A673 (cell line): ENCODE results near the gene PIK3CD. TPM values are rescaled to one million over a fixed set of nuclear protein-coding genes. Genes with fewer than 3 reads are reported as not detected.

ENCODE experiments used
- BruUV-seq: library from RNA; stranded (reverse); fragments of 400-500 nt; replicated peaks from 2 replicates; lab custom pipeline; 2021; lab: Mats Ljungman, UMichigan
- CTCF ChIA-PET: fragments of 300-600 bp; sonication (Branson Sonifier 250); formaldehyde crosslinking; loops from one replicate; lab custom pipeline; 2022; ENCODE audit warnings: antibody characterized with exemption; lab: Charles Lee
- POLR2A ChIA-PET: fragments of 300-600 bp; sonication (Branson Sonifier 250); formaldehyde crosslinking; loops from one replicate; lab custom pipeline; 2022; ENCODE audit warnings: antibody characterized with exemption; ENCODE audit not compliant: low non-redundant PET; lab: Charles Lee
- DNase-seq: peaks from one replicate; pipeline ENCODE4 v3.0.0-alpha.2; 2015; ENCODE audit warnings: low spot score
- H3K27ac ChIP-seq: fragments of 200-600 bp; sonication (generic); 2 replicates; pipeline ENCODE4 v1.5.1; 2016; ENCODE audit warnings: mixed run types, low read depth, mild to moderate bottlenecking, mixed read lengths, antibody characterized with exemption, low read length; ENCODE audit not compliant: poor library complexity, severe bottlenecking
- H3K27me3 ChIP-seq: fragments of 200-600 bp; sonication (generic); replicated peaks from 2 replicates; pipeline ENCODE4 v1.6.1; 2017; ENCODE audit warnings: mixed run types, low read depth, mild to moderate bottlenecking, mixed read lengths, antibody characterized with exemption, low read length; ENCODE audit not compliant: insufficient read depth, poor library complexity
- H3K36me3 ChIP-seq: fragments of 200-600 bp; sonication (generic); 2 replicates; pipeline ENCODE4 v1.6.1; 2016; ENCODE audit warnings: mixed run types, mild to moderate bottlenecking, mixed read lengths, antibody characterized with exemption, low read length; ENCODE audit not compliant: insufficient read depth, poor library complexity, severe bottlenecking
- H3K4me1 ChIP-seq: fragments of 200-600 bp; sonication (generic); 2 replicates; pipeline ENCODE4 v1.6.1; 2017; ENCODE audit warnings: mixed run types, mild to moderate bottlenecking, mixed read lengths, antibody characterized with exemption, low read length; ENCODE audit not compliant: insufficient read depth, poor library complexity, severe bottlenecking
- H3K4me3 ChIP-seq: fragments of 200-600 bp; sonication (generic); 2 replicates; pipeline ENCODE4 v1.5.1; 2016; ENCODE audit warnings: low read depth, mixed run types, mild to moderate bottlenecking, mixed read lengths, low read length; ENCODE audit not compliant: poor library complexity, severe bottlenecking
- H3K9me3 ChIP-seq: fragments of 200-600 bp; sonication (generic); 2 replicates; pipeline ENCODE4 v1.6.1; 2016; ENCODE audit warnings: mixed run types, low read depth, mild to moderate bottlenecking, mixed read lengths, antibody characterized with exemption, low read length; ENCODE audit not compliant: poor library complexity, severe bottlenecking
- EZH2 ChIP-seq: fragments of 200-600 bp; sonication (generic); IDR thresholded peaks from 2 replicates; pipeline ENCODE4 v1.6.1; 2017; ENCODE audit warnings: borderline replicate concordance, low read depth, mild to moderate bottlenecking, mixed read lengths, antibody characterized with exemption, low read length; ENCODE audit not compliant: poor library complexity, severe bottlenecking
- intact Hi-C: fragments of 100-400 bp; cut with micrococcal nuclease; formaldehyde crosslinking; loops from one replicate; pipeline ENCODE4 v1.10.0; 2022; ENCODE audit not compliant: unreplicated experiment
- total RNA-seq: library from RNA; stranded (reverse); gene quantifications from 2 replicates; pipeline ENCODE4 v1.2.3, GENCODE V29; 2021
- TF ChIP-seq, protein P1 (sequence below): fragments of 300-800, 200-600 bp; sonication (generic); conservative IDR thresholded peaks from 2 replicates; pipeline ENCODE4 v1.5.1; 2017; ENCODE audit warnings: low read depth, mild to moderate bottlenecking, antibody characterized with exemption, low read length, moderate library complexity, mixed read lengths

PIK3CD gene
- total RNA-seq, 1 experiment from 2014 or later: 2.1 TPM

DNA sequence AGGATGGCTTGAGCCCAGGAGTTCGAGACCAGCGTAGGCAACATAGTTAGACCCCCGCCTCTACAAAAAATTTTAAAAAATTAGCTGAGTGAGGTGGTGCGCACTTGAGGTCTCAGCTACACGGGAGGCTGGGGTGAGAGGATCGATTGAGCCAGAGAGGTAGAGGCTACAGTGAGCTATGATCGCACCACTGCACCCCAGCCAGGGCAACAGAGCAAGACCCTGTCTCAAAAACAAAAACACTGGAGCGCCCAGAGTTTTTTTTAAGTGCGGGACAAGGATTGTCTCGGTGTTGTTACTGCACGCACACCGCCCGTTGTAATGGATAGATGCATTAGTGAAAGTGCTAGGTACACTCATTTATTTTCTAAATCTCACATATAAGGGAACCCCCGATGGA, 37.1 kb downstream of the PIK3CD start:
- DNase-seq: no peak
- H3K4me3 ChIP-seq: peak overlapping the region; percentile 58
- H3K9me3 ChIP-seq: no peaks in the 10 kb centered on the region
- BruUV-seq: no TSS peak
- no peaks in the 10 kb centered on the region for H3K36me3 ChIP-seq
- no peak for TF ChIP-seq EZH2
- TF ChIP-seq, protein P1, sequence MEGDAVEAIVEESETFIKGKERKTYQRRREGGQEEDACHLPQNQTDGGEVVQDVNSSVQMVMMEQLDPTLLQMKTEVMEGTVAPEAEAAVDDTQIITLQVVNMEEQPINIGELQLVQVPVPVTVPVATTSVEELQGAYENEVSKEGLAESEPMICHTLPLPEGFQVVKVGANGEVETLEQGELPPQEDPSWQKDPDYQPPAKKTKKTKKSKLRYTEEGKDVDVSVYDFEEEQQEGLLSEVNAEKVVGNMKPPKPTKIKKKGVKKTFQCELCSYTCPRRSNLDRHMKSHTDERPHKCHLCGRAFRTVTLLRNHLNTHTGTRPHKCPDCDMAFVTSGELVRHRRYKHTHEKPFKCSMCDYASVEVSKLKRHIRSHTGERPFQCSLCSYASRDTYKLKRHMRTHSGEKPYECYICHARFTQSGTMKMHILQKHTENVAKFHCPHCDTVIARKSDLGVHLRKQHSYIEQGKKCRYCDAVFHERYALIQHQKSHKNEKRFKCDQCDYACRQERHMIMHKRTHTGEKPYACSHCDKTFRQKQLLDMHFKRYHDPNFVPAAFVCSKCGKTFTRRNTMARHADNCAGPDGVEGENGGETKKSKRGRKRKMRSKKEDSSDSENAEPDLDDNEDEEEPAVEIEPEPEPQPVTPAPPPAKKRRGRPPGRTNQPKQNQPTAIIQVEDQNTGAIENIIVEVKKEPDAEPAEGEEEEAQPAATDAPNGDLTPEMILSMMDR: no peak
- CTCF ChIA-PET: no interaction called here
- intact Hi-C loops: no loop called here
- no peaks in the 10 kb centered on the region for H3K27me3 ChIP-seq
- POLR2A ChIA-PET: no interaction called here
- peaks cover 10% of the 10 kb centered on the region for H3K4me1 ChIP-seq
- H3K27ac ChIP-seq: no peak overlapping the region

DNA sequence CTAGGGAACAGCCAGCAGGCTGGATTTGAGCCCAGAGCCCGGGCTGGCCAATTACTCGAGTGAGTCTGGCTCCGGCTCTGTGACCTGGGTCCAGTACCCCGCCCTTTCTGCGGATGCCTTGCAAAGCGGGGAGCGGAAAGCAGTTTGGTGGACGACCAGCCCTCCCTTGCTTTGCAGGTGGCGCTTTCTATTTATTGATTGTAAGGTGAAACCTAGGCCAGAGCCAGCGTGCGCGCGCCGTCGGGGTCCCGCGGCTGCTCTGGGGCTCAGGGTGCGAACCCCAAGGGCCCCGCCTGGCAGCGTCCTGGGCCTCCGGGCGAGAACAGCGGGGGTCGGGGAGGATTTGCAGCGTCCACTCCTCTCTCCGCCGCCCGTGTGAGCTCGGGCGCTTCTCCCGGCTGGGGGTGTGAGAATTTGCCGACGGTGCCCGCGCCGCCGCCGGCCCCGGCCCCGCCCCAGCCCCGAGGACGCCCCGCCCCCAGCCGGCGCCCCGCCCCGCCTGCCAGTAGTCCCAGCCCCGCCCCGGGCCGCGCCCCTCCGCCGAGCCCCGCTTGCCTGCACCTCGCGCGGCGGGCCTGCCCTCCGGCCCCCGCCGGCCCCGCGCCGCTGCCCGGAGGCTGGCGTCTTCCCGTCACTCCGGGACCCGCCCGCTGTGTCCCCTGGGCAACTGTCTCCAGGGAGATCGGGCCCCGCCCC, 37.6 kb downstream of the PIK3CD start:
- H3K27me3 ChIP-seq: no peaks in the 10 kb centered on the region
- POLR2A ChIA-PET: no interaction called here
- H3K27ac ChIP-seq: no peak overlapping the region
- peaks cover 10% of the 10 kb centered on the region for H3K4me1 ChIP-seq
- peak; percentile 73 for DNase-seq
- BruUV-seq: no TSS peak
- no peaks in the 10 kb centered on the region for H3K9me3 ChIP-seq
- TF ChIP-seq, protein P1: no peak
- TF ChIP-seq EZH2: no peak
- peak overlapping the region; percentile 49 for H3K4me3 ChIP-seq
- intact Hi-C loops: no loop called here
- no peaks in the 10 kb centered on the region for H3K36me3 ChIP-seq
- CTCF ChIA-PET: interaction anchor here (0.6 kb wide), 1 partner anchor 222 kb away, joined by 5 read pairs; no protein-coding TSS in a partner anchor

DNA sequence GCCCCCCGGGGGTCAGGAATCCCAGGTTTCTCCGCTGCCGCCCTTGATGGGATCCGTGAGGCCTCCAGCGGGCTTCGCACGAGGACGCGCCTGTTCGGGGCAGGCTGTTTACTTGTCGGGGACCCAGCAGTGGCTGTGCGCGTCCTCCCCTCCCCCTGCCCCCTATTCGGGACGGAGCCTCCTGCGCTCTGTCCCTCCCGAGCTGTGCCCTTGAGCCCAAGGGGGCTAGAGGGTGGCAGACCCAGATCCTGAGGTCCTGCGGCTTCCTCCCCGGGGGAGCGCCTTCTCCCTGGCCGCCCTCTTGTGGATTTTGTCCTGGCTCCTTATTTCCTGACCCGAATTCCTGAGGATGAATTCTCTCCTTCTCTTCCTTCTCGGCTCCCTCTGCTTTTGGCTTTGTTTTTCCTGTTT, 38.4 kb downstream of the PIK3CD start:
- Histone ChIP-seq H3K36me3 (no peaks in the 10 kb centered on the region), H3K27ac (no peak overlapping the region), H3K9me3 (no peaks in the 10 kb centered on the region), H3K27me3 (no peaks in the 10 kb centered on the region), H3K4me3 (peak overlapping the region; percentile 49), H3K4me1 (peaks cover 10% of the 10 kb centered on the region)
- peak; percentile 17 for DNase-seq
- no TSS peak for BruUV-seq
- CTCF ChIA-PET: interaction anchor here (0.6 kb wide), 1 partner anchor 221 kb away, joined by 5 read pairs; no protein-coding TSS in a partner anchor
- TF ChIP-seq, protein P1: no peak
- no peak for TF ChIP-seq EZH2
- POLR2A ChIA-PET: no interaction called here
- intact Hi-C loops: no loop called here
